Measurements from ENCODE around the gene GLI1.

- no peak for TF ChIP-seq CTCF (IDR thresholded peaks at IDR 0.05 in 4 of 5, conservative IDR thresholded peaks at IDR 0.05 in 1 of 5)
- no peak for TF ChIP-seq POLR2A (IDR thresholded peaks at IDR 0.05)
Measured at GRCh38 chr12:57521525-57522010, 62.0 kb downstream of the GLI1 start.

Measured in gastrocnemius medialis (tissue), 4 donors.